ENCODE results near the gene ELL2.
"Not testable (repeated sequence)": the region's sequence is repeated elsewhere in the genome, so short reads cannot be mapped to it uniquely, and the experiment has no call there.

The ELL2 gene

DNA sequence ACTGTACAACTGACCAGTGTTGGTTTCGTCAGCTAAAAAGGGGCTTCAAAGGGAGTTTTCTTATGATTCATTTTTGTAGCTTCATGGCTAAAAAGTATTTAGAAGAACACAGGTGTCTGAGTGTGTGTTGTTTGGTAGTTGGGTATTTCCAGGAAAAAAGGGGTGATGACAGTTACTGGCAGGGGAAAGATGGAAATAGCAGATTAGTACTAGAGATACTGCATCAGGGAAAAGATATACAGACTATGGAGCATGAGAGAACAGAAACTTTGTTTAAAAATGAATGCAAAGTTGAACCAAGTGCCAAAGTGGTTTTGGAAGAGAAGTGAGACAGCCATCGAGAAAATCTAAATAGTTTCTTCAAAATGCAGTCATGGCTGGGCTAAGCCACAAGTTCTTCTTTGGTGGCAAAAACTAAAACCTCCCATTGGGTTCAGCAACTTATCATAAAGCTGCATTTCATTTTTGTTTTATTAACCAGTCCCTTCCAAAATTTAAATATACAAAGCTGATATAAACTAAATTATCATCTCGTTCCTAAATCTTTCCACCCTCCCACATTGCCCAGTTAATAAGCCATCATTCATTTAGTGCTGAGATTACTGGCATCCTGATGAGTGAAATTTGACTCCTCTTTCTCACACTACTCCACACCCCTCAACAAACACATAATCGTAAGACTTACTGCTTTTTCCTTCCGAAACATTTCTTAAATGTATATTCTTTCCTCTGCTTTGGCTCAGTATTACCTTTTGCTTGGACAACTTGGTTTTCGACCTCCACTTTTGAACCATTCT, 33.5 kb downstream of the ELL2 start:
- DNase-seq: no peak

DNA sequence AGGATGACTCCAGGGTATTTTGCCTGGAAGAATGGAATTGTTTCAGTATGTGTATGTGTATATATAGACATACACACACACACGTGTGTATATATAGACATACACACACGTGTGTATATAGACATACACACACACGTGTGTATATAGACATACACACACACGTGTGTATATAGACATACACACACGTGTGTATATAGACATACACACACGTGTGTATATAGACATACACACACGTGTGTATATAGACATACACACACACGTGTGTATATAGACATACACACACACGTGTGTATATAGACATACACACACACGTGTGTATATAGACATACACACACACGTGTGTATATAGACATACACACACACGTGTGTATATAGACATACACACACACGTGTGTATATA, 34.4 kb downstream of the ELL2 start:
- not testable (repeated sequence) for DNase-seq

- no peak for DNase-seq
Observed at GRCh38 chr5:95925939-95926338, 35.7 kb downstream of the ELL2 start.

- DNase-seq: no peak
Observed at GRCh38 chr5:95925378-95925744, 36.3 kb downstream of the ELL2 start.

GRCh38 chr5:95924720-95925377, 36.8 kb downstream of the ELL2 start:
- DNase-seq: no peak

DNA sequence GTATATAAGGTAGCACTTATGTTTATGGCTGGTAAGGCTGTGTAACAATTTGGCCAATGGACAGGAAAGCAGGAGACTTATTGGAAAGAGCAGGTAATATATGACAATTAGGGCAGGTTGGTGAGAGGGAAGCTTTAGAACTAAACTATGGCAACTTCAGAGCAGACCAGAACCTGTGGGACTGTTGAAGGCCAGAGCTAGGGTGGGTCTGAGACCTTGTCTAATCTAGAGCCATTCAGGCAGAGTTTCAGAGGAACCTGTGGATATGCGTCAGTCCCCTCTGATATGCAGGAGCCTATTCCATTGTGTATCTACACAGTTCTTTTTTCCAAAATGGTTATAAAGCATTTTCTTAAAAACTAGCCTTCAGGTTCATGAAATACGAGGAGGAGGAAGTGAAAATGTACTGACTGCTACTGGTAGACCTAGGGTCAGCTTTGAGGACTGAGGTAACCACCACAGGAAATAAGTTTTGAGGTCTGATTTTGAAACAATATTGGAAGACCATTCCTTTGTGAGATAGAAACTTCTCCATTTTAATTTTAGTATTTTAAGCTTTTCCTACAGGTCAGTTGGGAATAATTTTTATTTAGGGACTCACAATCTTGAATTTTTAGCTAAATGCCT, 37.6 kb downstream of the ELL2 start:
- no peak for DNase-seq

- DNase-seq: no peak
Observed at GRCh38 chr5:95922798-95923197, 38.9 kb downstream of the ELL2 start.

DNA sequence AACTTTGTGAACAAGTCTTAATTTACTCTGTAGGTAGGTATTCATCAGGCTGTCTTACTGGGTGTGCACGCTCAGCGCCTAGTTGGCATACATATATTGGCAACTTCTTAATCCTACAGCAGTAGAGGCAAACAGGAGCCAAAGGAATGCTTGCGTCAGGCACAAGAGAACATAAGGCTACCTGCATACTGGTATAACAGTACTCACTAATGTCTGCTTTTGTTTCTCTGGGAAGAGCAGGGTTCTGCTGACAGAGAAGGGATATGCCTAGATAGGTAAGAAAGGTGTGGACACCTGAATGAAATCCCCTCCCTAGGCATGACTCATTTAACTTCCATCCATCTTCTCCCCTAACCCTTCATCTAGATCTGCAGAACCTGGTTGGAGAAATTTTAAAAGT, 40.1 kb downstream of the ELL2 start:
- DNase-seq: no peak

DNA sequence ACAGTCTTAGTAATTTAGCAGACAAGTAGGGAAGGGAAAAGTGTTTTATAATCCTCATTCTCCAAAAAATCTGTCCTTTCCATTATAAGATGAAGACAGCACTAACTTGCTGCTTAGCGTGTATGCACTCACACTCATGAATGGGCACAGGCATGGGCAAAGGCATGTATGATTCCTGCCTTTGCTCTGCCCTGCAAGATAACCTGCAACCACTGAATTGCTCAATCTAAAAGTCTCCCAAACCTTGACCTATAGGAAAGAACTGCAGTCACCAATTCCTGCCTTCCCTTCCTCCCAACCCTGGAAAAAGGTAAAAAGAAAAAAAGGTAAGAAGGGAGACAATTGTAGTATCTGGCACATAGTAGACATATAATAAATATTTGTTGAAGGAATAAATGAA, 40.8 kb downstream of the ELL2 start:
- no peak for DNase-seq

DNA sequence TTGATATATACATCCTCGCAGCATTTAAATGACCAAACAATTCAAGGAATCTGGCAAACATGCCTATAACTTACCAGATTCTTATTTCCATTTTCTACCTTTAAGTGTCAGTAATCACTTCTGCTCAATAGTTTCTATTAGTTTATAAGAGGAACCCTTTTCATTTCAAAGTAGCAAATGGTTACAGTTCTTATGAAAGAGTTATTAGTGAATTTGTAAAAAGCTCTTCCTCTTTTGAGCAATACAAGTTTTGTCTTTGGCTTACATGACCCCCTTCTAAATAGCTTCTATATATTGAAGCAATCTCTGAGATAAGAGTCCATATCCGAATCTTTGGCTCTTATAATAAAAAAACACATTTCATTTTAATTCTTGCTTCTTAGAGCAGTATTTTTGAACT, 42.0 kb downstream of the ELL2 start:
- no peak for DNase-seq

DNA sequence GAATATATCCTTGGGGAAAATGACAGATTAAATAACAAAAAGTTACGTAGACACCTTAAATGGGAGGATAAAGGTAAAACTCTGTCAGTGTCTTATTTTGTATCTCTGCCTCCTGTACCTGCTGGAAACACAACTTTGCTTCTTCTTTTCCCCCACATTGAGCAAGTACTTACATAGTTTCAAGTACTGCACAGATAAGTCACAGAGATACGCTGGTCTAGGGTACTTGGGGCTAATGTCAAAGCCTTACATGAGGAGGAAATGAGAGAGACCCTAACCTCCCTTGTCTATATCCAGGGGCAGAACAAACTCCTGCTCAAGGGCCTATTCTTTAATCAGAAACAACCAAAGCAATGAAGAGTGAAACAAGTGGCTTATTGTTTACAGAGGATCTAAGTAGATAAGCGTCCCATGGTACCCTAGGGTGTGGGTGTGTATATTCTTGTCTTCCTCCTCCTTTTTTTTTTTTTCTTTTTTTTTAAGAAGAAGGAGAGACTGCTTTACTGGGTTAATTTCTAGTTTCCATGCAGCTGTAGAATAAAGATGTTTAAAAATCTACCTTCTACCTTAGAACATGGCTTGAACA, 43.1 kb downstream of the ELL2 start:
- DNase-seq: no peak

GRCh38 chr5:95917207-95917606, 44.4 kb downstream of the ELL2 start:
- DNase-seq: no peak

GRCh38 chr5:95916687-95917085, 45.0 kb downstream of the ELL2 start:
- no peak for DNase-seq

DNA sequence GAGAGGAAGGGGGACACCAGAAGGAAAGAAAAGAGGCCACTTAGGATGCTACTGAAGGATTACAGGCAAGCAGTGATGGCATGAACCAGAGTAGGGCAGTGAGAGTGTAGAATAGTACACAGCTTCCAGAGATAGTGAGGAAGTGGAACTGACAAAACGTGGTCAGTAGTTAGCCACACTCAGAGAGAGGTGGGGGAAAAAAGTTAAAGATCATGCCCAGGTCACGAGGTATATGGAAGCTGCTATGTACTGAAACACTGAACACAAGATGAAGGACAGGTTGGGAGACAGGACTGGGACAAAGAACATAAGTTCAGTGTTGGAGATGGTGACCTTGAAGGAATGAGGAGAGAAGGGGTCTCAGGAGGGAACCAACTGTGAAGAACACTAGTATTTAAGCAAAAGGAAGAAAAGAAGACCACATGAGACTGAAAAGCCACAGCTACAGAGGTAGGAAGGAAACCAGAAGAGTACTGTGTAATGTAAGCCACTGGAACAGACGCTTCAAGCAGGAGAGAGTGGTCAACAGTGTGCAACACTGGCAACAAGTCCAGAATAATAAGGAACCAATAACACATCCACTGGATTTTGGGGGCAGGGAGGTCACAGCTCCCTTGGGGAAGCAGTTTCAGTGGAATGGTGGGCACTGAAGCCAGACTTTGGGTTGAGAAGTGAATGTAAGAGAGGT, 45.5 kb downstream of the ELL2 start:
- no peak for DNase-seq

DNA sequence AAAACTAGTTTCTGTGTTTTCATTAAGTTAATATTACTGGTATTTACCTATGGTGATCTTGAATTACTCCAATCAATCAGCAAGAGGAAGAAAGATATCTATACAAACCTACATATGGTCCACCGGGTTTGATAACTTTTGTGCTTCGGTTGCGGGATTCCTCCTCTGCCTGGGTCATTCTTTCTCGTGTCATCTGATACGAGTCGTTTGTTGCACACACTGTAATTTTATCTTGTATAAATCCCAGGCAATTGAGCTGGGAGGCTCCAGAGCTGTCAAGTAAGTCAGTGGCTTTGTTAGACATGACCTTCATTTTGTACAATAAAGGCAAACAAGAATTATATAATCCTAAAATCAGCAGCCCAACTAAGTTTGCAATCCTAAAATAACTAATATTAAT, 48.0 kb downstream of the ELL2 start:
- DNase-seq: no peak

- DNase-seq: no peak
Observed at GRCh38 chr5:95912029-95912428, 49.6 kb downstream of the ELL2 start.

- DNase-seq: no peak
Observed at GRCh38 chr5:95910521-95910920, 51.1 kb downstream of the ELL2 start.

DNA sequence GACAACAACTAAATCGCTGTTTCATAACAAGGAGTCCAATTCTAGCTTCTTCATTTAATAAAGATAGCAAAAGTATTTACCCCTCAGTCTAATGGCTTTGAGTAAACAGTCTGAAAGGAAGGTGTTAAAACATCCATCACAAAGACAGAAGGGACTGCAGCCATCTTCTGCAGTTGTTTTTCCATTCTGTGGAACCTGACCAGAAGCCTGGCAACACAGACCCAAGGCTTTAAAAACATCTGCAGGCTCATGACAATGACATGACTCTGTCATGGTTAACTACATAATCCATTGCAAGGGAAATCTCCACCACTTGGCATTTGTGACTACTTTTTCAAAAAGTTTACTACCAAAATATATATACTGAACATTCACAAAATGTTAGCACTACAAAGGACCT, 51.9 kb downstream of the ELL2 start:
- no peak for DNase-seq

- DNase-seq: no peak
Observed at GRCh38 chr5:95908799-95909198, 52.9 kb downstream of the ELL2 start.

- DNase-seq: no peak
Observed at GRCh38 chr5:95907740-95908706, 53.6 kb downstream of the ELL2 start.

GRCh38 chr5:95907067-95907705, 54.5 kb downstream of the ELL2 start:
- DNase-seq: no peak

DNA sequence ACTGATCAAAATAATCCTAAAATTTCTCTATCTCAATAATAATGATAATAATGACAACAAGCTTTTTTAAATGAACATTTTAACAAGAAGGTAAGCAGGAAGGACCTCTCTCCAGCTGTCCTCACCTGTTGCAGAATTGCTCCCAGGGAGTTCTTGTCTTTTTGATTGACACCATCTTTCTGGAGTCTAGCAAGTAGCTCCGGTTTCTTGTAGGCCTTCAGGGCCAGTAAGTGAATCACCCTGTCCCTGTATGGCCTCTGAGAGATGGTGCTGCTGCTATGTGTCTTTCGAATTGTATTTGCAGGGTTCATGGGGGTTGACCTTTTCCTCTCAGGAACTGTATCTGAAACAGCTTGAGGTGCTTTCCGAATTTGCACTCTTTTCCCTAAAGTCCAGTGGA, 55.3 kb downstream of the ELL2 start:
- not testable (repeated sequence) for DNase-seq

Data from stimulated activated CD4-positive, alpha-beta T cell treated with anti-CD3 and anti-CD28 coated beads, Interleukin-2, amount 100 ng/mL, for 48 hours (primary cell).